Activated T-helper 1 cell treated with anti-CD3 and anti-CD28 coated beads, Interleukin-2, amount 50 U/mL, for 16 hours (primary cell): ENCODE measurements around the gene UQCC2.

Experiments
- DNase-seq, 2 donors: peaks; one replicate each; pipeline ENCODE4 v3.0.0-alpha.2; 2020; ENCODE audit warnings: low read depth in 1 of 2, low spot score in 1 of 2

UQCC2 gene

DNA sequence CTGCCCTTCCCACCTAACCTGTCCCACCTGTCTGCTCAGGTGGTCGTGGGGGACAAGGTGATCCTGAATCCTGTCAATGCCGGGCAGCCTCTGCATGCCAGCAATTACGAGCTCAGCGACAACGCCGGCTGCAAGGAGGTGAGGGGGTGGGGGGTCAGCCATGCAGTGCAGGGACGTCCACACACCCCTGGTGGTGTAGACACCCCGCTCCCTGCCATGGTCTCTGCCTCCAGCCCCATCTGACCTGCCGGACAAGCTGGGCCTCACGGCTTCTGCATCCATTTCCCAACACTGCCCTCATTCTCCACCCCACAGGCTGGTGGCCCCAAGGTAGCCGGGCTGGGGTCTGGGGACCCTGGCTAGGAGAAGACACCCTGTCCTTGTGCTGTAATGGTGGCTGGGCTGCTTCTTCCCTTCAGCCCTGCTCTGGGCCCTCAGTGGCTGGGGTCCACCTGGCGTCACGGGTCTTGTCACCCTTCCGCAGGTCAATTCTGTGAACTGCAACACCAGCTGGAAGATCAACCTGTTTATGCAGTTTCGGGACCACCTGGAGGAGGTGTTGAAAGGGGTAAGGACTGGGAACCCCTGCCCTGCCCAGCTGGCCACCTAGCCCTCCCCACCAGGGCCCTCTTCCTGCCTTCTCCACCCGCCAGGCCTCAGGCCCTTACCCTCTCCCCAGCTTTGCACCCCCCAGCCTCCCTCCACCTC is 52.4 kb downstream of the UQCC2 start:
- DNase-seq, result no peak

DNA sequence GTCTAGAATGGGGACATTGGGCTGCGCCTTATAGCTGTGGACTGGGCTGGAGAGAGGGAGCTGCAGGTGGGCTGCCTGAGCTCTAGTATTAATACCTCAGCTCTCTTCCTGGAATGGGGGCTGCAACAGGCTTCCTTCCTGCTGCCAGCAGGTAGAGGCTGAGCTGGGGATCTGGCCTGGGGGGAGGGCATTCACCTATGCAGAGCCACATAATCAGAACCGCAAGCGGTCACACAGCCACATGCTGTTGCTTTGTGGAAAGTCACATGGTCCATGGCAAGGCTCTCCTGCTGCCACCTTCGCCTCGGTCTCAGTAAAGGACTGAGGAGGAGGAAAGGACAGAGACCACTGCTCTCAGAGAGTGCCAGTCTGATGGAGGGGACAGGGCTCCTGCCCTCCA is 54.7 kb downstream of the UQCC2 start:
- no peak for DNase-seq

DNA sequence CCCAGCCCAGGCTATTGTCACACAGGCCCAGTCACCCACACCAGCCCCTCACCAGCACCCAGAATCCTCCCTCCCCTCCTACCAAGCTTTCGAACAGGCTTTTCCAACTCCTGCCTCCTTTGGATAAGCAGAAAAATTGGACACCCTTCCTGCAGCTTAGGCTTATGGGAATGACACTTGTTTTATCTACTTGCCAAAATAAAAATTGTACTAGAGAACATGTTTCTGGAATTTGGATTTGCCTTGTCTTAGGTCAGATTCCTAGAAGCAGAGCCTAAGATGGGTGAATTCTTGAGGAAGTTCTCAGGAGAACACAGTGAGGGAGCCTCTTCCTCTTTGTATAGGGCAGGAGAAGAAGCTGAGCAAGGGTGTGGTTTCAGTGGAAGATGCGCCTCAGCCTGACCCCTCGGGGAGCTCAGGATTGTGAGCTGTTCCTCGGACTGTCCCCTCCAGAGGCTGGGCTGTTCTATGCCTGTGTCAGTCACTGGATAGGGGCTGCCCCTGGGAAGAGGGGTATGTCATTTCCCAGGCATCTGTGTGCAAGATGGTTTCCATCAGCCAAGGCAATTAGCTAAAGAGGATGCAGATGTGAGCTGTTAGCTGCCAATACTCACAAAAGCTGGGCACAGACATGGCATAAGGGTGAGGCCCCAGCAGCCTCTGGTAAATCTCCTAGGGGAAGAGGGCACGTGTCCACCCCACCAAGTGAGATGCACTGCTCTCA is 56.5 kb downstream of the UQCC2 start:
- DNase-seq, result no peak

DNA sequence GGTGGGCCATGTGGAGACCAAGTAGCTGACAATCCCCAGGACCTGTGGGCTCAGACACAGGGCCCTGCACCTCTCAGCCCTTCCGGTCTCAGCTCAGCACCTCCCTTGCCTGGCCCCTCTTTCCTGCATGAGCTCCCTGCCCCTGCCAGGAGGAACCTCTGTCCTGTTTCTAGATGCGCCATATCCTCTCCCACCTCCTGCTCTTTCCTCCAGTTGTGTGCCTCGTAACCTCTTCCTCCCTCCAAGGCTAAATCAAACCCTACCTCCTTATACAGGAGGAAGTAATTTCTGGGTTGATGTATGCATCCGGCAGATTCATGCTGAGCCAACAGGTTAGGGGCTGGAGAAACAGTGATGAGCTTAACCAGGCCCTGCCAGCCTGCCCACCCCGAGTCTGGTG is 59.5 kb downstream of the UQCC2 start:
- no peak for DNase-seq

DNA sequence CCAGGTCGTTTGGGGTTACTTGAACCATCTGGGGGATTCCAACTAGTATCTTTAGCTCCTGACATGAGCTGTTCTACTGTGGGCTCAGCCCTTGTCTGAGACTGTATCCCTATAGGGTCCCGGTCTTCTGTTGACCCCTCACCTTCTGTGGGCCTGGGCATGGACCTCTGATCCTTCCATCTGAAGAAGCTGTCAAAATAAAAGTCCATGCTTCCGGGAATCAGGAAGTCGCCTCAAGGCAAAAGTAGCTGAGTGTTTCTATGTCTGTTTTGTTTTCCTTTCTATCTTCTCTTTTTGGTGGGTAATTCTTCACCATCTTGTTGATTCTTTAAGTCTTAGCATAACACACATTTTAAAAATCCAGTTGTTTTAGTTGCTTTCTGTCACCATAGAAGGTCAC is 60.1 kb downstream of the UQCC2 start:
- no peak for DNase-seq
